ENCODE measurements around the gene ID1.

Gene ID1, protein sequence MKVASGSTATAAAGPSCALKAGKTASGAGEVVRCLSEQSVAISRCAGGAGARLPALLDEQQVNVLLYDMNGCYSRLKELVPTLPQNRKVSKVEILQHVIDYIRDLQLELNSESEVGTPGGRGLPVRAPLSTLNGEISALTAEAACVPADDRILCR

DNA sequence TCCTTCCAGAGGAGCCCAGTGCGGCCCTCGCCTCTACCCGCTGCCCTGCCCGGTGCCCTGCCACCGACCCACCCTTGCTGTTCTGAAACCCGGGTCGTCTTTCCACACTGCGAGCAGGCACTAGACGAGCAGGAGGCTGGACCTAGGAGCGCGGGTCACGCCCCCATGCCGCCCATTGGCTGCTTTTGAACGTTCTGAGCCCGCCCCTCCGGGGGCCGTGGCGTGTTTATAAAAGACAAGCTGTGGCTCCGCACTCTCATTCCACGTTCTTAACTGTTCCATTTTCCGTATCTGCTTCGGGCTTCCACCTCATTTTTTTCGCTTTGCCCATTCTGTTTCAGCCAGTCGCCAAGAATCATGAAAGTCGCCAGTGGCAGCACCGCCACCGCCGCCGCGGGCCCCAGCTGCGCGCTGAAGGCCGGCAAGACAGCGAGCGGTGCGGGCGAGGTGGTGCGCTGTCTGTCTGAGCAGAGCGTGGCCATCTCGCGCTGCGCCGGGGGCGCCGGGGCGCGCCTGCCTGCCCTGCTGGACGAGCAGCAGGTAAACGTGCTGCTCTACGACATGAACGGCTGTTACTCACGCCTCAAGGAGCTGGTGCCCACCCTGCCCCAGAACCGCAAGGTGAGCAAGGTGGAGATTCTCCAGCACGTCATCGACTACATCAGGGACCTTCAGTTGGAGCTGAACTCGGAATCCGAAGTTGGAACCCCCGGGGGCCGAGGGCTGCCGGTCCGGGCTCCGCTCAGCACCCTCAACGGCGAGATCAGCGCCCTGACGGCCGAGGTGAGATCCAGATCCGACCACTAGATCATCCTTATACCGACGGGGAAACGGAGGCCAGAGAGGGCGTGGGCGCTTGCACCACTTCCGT is at the start of gene ID1:
Gene ID1, plus strand, starts transcription at position 259 of the 871 bp plus-strand sequence. Its CDS starts 99 bp downstream, at position 358.
- DNase-seq: peak; percentile 90

DNA sequence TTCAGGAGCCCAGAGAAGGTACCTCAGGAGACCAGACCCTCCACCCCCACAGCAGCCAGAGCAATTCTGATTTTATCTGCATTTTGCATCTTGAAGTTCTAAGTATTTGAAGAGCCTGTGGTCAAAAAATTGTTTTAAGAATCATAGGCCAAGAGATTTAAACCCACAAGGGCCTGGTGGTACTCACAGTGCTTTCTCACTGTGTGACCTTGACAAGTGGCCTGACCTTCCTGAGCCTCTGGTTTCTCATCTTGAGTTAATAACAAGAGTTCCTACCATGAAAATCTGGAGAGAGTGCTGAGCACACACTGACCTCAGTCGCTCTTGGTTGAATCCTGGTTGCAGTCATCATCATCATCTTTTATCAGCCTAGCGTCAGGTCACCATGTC is 45.4 kb upstream of the ID1 start:
- DNase-seq: no peak

DNA sequence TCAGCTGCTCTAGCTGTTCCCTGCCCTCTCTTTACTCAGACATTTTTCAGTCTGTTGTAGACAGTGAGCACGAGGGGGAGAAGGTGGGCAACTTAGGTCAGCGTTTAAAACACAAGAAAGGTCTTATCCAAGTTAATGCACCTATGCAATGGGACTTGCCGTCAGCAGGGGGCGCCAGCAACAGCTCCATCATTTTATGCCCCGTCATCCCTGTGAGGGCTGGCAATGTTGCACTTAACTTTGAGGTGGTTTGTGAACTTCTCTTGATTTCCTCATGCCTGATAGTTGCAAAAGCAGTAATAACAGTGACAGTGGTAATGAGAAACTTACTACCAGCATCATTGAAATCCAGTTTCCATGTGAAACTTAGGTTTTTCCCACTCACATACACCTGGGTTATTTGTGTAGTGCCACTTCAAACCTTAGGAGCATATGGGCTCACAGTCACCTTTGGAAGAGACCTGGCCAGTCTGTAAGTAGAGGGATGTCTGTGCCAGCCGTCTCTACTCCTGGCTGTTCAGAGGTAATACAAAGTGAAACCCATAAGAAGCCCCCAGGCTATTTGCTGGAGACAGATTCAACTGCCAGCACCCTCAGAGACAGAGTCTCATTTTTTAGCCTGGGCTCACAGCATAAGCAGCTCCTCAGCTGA is 44.9 kb upstream of the ID1 start:
- peak; percentile 83 for DNase-seq

DNA sequence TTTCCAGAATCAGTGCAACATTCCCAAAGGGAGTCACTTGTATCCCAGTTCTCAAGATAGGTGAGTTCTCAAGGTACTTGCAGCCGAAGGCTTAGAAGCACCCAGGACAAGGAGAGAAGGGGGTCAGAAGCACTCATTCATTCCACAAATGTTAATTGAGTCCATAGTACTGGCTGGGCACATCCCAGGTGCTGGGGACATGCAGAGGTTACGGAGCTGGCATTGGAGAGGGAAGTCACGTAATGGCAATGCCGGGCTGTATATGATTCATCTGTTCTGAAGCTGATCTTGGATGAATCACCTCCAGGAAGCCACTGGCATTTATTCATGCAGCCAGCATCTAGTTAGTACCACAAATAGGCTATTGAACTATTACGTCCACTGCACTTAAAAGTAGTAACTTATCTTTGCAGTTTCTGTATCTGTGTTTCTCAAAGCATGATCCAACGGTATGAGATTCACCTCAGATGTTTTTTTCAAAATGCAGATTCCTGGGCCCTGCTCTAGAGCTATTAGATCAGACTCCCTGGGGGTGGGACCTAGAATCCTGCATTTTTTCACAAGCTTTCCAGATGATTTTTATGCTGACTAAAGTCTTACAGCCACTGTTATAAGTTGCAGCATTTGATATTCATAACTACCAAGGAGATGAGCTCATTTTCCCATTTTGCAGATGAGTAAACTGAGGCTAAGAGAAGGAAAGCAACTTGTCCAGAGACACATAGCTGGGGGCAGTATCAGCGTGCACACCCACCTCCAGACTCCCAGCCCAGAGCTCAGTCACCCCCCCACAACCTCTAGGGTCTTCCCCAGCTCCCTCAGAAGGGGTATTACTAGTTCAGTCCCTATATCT is 44.1 kb upstream of the ID1 start:
- DNase-seq: no peak

DNA sequence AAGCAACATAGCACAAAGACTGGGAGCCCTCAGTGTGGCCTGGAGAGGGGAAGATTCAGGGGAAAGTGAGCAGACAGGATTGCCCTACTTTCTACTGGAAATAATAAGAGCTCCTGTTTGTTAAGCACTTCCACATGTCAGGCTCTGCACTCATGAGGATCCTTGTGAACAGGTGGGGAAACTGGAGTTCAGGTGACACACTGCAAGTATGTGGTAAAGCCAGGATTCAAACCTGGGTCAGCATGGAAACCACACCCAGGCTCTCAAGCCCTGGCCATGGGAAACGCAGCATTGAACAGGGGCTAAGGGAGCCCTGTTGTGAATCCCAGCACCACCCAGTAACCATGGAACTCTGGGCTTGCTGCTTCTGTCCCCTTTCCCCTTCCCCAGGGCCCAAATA is 42.8 kb upstream of the ID1 start:
- no peak for DNase-seq

DNA sequence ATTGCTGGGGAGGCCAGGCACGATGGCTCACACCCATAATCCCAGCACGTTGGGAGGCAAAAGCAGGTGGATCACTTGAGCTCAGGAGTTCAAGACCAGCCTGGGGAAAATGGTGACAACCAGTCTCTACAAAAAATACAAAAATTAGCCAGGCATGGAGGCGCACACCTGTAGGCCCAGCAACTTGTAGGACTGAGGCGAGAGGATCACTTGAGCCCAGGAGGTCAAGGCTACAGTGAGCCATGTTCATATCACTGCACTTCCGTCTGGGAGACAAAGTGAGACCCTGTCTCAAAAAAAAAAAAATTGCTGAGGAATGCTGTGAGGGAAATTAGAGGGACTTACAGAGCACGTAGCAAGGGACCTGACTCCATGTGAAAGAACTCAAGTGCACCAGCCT is 40.8 kb upstream of the ID1 start:
- no peak for DNase-seq

DNA sequence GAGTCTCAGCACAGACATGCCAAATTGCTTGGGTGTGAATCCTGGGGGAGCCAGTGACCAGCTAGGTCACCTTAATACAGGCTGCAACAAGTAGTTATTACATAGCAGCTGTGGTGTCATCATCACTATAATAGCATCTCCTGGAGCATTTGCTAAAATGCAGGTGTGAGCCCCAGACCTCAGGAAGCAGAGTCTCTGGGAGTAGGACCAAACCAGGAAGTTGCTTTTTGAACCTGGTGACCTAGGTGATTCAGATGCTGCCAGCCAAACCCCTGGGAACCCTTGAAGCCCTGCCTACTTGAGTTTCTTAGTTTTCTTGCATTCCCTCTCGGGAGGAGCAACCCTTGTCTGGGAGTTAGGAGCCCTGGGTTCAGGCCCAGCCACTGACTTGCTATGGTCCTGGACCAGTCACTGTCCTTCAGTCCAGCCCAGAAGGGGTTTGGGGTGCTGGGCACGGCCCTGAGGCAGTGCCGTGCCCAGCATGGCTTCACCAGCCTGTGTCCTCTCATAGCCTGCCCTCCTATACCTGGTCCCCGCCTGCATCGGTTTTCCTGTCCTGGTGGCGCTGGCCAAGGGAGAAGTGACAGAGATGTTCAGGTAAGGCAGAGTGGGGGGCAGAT is 39.3 kb upstream of the ID1 start:
- no peak for DNase-seq

DNA sequence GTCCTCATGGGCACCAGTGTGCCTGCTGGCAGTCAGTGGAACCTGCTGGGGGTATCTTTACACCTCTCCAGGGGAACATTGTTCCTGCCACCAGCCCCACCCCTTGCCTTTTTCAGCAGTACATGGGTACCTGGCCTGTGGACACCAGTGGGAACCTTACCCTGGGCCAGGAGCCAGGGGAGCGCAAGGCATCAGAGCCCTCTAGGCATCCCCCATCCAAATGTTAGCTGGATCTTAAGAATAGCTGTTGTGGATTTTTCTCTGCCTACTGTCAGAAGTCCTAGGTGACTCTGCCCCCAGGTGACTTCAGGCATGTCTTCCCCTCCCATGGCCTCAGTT is 38.8 kb upstream of the ID1 start:
- DNase-seq: no peak

DNA sequence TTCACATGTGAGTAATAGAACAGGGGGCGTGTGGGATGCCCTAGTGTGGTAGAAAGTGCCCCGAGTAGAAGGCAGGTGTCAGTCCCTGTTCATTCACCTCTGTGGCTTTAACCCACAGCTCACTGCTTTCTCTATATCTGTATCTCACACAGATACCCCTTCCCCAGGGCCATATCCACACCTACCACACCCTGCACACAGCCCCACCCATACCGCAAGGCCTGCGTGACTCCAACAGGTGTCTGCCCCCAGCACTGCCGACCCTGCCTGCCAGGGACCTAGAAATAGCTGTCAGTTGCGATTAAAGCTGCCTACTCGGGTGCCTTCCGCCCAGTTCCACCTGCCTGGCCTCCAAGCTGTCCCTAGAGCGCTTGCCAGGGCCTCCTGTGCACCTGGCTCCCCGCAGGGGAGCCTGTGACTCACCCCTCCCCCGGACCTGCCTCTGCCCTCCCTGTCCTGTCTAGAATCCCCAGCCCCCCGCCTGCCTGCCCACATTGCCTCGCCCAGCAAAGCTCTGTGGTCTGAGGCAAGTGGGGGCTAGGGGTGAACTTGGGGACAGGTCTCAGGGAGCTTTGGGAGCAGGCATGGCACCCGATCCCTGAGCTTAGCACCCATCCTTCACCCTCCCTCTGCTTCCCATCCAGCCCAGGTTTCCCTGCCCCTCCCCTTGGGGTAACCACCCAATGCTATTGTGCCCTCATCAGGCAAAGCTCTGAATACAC is 38.3 kb upstream of the ID1 start:
- DNase-seq: no peak

DNA sequence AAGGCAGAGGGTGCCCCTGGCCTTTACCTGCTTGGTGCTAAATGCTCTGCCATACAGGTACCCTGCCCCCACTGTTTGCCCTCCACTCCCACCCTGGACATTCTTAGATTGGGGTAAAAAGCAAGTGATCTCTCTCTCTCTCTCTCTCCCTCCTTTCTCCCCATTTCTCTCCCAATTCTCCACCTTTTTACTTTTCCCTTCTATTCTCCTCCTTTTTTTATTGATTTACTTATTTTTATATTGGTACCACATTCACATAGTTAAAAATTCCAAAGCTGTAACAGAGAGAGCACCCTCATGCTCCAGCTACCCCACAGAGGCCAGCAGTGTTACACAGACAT is 37.7 kb upstream of the ID1 start:
- DNase-seq: no peak

DNA sequence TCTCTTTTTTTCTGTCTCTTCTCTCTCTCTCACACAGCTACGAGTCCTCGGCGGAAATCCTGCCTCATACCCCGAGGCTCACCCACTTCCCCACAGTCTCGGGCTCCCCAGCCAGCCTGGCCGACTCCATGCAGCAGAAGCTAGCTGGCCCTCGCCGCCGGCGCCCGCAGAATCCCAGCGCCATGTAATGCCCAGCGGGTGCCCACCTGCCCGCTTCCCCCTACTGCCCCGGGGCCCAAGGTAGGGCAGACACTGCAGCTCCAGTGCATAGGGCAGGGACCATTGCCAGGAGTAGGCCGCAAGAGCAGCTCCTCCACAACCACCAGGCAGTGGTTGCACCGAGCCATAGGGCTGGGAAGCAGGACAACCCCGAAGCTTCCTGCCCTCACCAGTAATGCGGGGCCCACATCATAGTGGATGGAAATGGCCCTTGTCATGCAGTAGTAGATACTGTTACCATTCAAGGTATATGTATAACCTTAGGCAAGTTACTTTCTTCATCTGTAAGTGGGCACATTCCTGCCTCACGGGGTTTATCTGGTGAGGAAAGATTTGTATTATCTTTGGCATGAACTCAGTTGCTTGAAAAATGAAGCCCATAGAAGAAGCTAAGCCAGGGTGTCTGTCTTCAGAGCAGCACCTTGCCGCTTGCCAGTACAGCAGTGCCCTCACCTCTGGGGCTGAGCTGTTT is 36.9 kb upstream of the ID1 start:
- DNase-seq: no peak

DNA sequence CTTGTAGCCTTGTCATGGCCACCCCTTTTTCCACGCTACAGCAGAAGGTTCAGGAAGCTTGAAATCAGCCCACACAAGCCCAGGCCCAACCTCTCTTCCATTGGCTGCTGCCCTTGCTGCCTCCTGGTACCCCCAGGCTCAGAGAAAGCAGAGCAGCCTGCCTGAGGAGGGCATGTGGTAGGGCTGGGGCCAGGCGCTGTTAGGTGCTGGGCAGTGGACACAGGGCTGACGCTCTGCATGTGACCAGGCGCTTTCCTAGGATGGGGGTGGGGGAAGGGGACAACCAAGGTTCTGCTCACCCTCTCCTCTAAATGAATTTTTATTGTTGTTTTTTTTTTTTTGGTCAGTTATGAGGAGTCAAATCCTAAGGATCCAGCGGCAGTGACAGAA is 36.3 kb upstream of the ID1 start:
- DNase-seq: no peak

DNA sequence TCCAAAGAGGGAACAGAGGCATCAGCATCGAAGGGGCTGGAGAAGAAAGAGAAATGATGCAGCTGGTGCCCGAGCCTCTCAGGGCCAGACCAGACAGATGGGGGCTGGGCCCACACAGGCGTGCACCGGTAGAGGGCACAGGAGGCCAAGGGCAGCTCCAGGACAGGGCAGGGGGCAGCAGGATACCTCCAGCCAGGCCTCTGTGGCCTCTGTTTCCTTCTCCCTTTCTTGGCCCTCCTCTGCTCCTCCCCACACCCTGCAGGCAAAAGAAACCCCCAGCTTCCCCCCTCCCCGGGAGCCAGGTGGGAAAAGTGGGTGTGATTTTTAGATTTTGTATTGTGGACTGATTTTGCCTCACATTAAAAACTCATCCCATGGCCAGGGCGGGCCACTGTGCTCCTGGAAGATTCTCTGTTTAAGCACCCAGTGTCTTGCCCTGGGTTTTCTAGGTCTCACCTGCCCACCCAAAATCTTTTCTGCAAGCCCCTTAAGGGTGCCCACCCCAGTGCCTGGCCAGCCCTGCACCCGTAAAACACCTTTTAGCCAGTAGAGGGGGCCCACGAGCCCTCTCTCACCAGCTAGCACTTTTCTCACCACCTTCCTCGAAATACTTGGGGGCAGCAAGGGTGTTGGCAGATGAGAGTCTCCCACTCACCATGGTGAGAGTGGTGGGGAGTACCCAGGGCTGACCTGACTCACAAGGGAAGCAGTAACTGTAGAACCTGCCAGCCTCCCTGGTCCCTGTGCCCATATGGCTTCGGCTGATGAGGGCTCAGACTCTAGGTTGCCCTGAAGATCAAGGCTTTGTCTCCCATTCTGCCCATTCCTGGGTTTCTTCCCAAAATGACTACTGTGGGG is 35.7 kb upstream of the ID1 start:
- DNase-seq: peak; percentile 67

DNA sequence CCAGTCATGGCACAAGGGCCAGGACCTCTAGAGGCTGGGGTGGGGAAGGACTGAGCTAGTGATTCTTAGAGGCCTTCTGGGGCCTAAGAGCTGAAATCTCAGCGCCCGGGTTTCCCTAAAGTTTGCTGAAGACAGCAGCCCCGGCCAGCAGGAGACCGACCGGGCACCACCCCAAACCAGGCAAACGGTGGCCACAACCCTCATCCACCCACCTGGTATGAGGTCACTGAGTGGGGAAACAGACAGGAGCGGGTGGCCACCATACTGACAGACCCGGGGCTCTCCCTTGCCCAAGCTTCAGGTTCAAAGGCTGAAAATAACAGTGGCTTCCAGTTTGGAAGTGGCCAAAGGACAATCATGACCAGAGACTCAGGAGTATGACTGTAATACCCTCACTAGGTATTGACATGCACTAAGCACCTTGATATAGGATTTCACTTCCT is 35.0 kb upstream of the ID1 start:
- DNase-seq: no peak

DNA sequence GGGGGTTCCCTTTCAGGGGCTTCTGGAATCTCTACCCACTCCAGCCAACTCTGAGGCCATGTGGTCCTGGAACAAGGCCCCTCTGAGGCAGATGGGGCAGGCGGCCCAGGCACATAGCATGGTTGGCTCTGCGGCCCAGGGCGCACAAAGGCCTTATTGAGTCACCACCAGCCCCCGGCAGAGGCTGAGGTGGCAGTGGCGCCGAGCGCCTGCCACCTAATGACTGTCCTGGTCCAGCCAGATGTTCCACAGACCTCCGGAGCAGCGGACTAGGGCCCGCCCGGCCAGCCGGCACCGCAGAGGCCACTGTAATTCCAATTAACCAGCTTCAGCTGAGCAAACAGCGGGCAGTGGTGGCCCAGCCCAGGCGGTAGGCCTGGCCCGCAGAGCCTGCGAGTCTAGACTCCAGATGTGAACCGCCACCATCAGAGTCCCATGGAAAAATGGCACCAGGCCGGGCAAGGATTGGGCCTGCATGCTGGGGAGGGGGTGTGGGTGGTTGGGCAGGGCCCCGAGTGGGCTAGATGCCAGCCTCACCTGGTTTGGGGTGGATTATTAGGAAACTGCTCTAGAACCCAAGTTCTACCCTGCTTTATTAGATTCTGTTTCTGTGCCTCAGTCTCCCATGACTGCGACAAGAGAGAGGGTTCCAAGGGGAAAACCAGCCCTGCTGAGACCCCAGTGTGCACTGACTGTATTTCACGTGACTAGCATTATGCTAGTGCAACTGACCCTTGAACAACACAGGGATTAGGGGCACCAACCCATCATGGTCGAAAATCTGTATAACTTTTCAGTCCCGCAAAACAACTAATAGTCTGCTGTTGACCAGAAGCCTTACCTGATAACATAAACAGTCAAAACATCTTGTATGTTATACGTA is 34.1 kb upstream of the ID1 start:
- DNase-seq: no peak

DNA sequence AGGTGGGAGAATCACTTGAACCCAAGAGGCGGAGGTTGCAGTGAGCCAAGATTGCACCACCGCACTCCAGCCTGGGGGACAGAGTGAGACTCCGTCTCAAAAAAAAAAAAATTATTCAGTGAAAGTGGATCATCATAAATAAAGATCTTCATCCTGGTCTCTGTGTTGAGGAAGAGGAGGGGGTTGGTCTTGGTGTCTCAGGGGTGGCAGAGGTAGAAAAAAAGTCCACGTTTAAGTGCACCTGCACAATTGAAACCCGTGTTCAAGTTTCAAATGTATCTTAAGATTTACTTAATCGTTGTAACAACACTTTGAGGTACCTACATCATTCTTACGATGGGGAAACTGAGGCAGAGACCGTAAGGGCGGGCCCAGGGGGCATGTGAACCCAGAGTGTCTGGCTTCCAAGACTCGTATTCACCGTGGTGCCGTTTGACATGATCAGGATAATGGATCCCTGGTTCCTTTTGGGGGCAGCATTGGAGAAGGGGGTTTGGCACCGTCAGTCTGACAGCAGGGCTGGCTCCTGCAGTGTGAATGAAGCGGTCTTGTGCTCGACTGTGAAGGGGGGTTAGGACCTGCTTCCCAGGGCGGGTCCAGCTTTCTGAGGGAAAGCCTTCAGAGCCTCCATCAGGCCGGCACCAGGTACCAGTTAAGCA is 32.9 kb upstream of the ID1 start:
- DNase-seq: peak; percentile 32

DNA sequence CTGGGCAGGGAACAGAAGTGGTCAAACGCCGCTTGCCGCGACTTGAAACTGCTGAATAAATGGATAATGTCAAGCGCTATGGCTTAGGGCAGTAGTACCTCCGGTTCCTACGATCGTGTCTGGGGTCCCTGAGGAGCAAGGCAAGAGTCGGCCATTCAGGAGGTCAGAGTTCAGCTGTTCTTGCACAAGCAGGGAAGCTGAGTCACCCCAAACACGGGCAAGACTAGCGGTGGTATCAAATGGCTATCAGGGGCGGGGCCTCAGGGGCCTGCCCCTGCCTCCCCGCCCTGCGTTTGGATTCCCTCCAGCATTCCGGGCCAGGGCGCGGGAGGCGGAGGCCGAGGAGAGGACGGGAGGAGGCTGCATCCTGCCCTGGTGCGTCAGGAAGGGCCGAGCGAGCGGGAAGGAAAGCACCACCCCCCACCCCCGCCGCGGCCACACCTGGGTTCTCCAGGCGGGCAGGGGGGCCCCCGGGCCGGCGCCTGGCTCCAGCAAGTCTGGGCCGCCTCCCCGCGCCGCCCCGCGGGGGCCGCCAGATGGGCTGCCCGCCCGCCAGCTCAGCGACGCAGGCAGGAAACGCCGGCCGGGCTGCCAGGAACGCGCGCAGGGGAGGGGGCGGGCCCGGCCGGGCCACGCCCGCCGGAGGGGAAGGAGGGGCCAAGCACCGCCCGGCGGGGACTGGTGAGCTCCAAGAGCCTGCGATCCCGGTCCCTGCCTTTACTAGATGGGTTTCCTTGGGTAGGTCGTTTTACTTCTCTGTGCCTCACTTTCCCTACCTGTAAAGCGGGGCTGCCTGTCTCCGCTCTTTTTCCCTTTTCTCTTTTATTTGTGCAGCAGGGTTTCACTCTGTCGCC is 32.2 kb upstream of the ID1 start:
- DNase-seq: peak; percentile 92

Data from activated CD4-positive, alpha-beta T cell treated with anti-CD3 and anti-CD28 coated beads, Interleukin-2, Interleukin-6, amounts not matched to agents 100 ng/mL and 50 ng/mL, durations not matched to agents 16 hours and 8 hours (primary cell).